DMS79 (cell line): Measurements from ENCODE around the gene DYRK1A.

Source experiments
- DNase-seq: peaks from one replicate; lab custom pipeline; 2025; lab: John Stamatoyannopoulos, UW

DYRK1A gene

GRCh38 chr21:37385179-37385765, 18.7 kb downstream of the DYRK1A start:
- DNase-seq = no peak

- DNase-seq = no peak
These were observed 19.6 kb downstream of the DYRK1A start for GRCh38 chr21:37386151-37386550.

- no peak for DNase-seq
These were observed 22.9 kb downstream of the DYRK1A start for GRCh38 chr21:37389456-37389855.

- DNase-seq = no peak
These were observed 25.1 kb downstream of the DYRK1A start for GRCh38 chr21:37391666-37392065.

- no peak for DNase-seq
These were observed 25.9 kb downstream of the DYRK1A start for GRCh38 chr21:37392441-37392840.

GRCh38 chr21:37393030-37393429, 26.5 kb downstream of the DYRK1A start:
- no peak for DNase-seq

GRCh38 chr21:37393786-37394185, 27.2 kb downstream of the DYRK1A start:
- no peak for DNase-seq

GRCh38 chr21:37395961-37396360, 29.4 kb downstream of the DYRK1A start:
- DNase-seq = no peak

GRCh38 chr21:37396855-37397254, 30.3 kb downstream of the DYRK1A start:
- DNase-seq = no peak

GRCh38 chr21:37398697-37399096, 32.1 kb downstream of the DYRK1A start:
- DNase-seq = no peak

- DNase-seq = no peak
These were observed 35.8 kb downstream of the DYRK1A start for GRCh38 chr21:37402251-37402867.

- DNase-seq = no peak
These were observed 39.1 kb downstream of the DYRK1A start for GRCh38 chr21:37405629-37406028.

GRCh38 chr21:37407719-37408420, 41.3 kb downstream of the DYRK1A start:
- DNase-seq = no peak

GRCh38 chr21:37408464-37409193, 42.1 kb downstream of the DYRK1A start:
- no peak for DNase-seq

GRCh38 chr21:37410639-37411038, 44.1 kb downstream of the DYRK1A start:
- DNase-seq = no peak

- DNase-seq = no peak
These were observed 46.2 kb downstream of the DYRK1A start for GRCh38 chr21:37412603-37413360.

- DNase-seq = no peak
These were observed 47.1 kb downstream of the DYRK1A start for GRCh38 chr21:37413553-37414291.

- DNase-seq = no peak
These were observed 48.0 kb downstream of the DYRK1A start for GRCh38 chr21:37414292-37415253.

GRCh38 chr21:37415939-37416338, 49.4 kb downstream of the DYRK1A start:
- no peak for DNase-seq

GRCh38 chr21:37416914-37417313, 50.3 kb downstream of the DYRK1A start:
- no peak for DNase-seq
